GM23338 (cell line): Measurements from ENCODE around the gene NECTIN2. TPM values are rescaled to one million over a fixed set of nuclear protein-coding genes. Genes with fewer than 3 reads are reported as not detected.

Experiments used
- ATAC-seq: fragments of 200-7000 bp; cut with Tn5 transposase; 3 replicates; pipeline ENCODE4 v1.9.1; 2020
- DNase-seq: peaks from one replicate; pipeline ENCODE4 v3.0.0-alpha.2; 2015; ENCODE audit warnings: low spot score
- H2AFZ ChIP-seq: fragments of 200-600 bp; sonication (generic); 2 replicates; pipeline ENCODE4 v1.8.0; 2016; ENCODE audit warnings: antibody characterized with exemption, mild to moderate bottlenecking, moderate library complexity
- H3F3A ChIP-seq: fragments of 200-600 bp; sonication (generic); replicated peaks from 2 replicates; pipeline ENCODE4 v1.8.0; 2017; ENCODE audit warnings: antibody characterized with exemption, mixed run types, low read depth
- H3K27ac ChIP-seq: fragments of 200-600 bp; sonication (generic); 2 replicates; pipeline ENCODE4 v1.6.1; 2016; ENCODE audit warnings: low read depth
- H3K27me3 ChIP-seq: fragments of 200-600 bp; sonication (generic); 2 replicates; pipeline ENCODE4 v1.8.0; 2016; ENCODE audit warnings: mild to moderate bottlenecking, mixed run types, moderate library complexity; ENCODE audit not compliant: insufficient read depth
- H3K36me3 ChIP-seq: fragments of 200-600 bp; sonication (generic); 2 replicates; pipeline ENCODE4 v1.8.0; 2016; ENCODE audit warnings: mild to moderate bottlenecking; ENCODE audit not compliant: insufficient read depth
- H3K4me1 ChIP-seq: fragments of 200-600 bp; sonication (generic); 2 replicates; pipeline ENCODE4 v1.8.0; 2016; ENCODE audit warnings: mild to moderate bottlenecking, moderate library complexity; ENCODE audit not compliant: insufficient read depth
- H3K4me2 ChIP-seq: fragments of 200-600 bp; sonication (generic); 2 replicates; pipeline ENCODE4 v1.7.1; 2017; ENCODE audit warnings: mixed run types
- H3K4me3 ChIP-seq: fragments of 200-600 bp; sonication (generic); 2 replicates; pipeline ENCODE4 v1.6.1; 2016; ENCODE audit warnings: mixed run types
- H3K79me2 ChIP-seq: fragments of 200-600 bp; sonication (generic); replicated peaks from 2 replicates; pipeline ENCODE4 v1.8.0; 2017; ENCODE audit warnings: mild to moderate bottlenecking; ENCODE audit not compliant: insufficient read depth
- H3K9me2 ChIP-seq: fragments of 200-600 bp; sonication (generic); 2 replicates; pipeline ENCODE4 v1.8.0; 2017; ENCODE audit not compliant: insufficient read depth
- H4K20me1 ChIP-seq: fragments of 200-600 bp; sonication (generic); replicated peaks from 2 replicates; pipeline ENCODE4 v1.8.0; 2017; ENCODE audit warnings: mild to moderate bottlenecking; ENCODE audit not compliant: insufficient read depth
- H3K27ac Mint-ChIP-seq: 2 replicates; pipeline ENCODE4 v1.8.0; 2020; ENCODE audit warnings: inconsistent platforms, mild to moderate bottlenecking, moderate library complexity, mixed read lengths
- H3K27me3 Mint-ChIP-seq: 3 replicates; pipeline ENCODE4 v1.8.0; 2022; ENCODE audit warnings: low read depth, mild to moderate bottlenecking, moderate library complexity, mixed read lengths, inconsistent platforms; ENCODE audit not compliant: insufficient read depth, poor library complexity
- H3K36me3 Mint-ChIP-seq: 3 replicates; pipeline ENCODE4 v1.8.0; 2021; ENCODE audit warnings: low read depth, mild to moderate bottlenecking, inconsistent platforms, moderate library complexity, mixed read lengths
- H3K4me1 Mint-ChIP-seq: 3 replicates; pipeline ENCODE4 v1.8.0; 2020; ENCODE audit warnings: mild to moderate bottlenecking, inconsistent platforms, mixed read lengths
- H3K4me3 Mint-ChIP-seq: 3 replicates; pipeline ENCODE4 v1.8.0; 2021; ENCODE audit warnings: moderate library complexity, mild to moderate bottlenecking, inconsistent platforms, mixed read lengths
- H3K9me3 Mint-ChIP-seq: 3 replicates; pipeline ENCODE4 v1.8.0; 2020; ENCODE audit warnings: moderate library complexity, mild to moderate bottlenecking, inconsistent platforms, mixed read lengths
- POLR2AphosphoS5 ChIP-seq: IDR thresholded peaks from 2 replicates; pipeline ENCODE4 v1.6.1; 2016; ENCODE audit warnings: antibody characterized with exemption, low read depth
- REST ChIP-seq: IDR thresholded peaks from one replicate; pipeline ENCODE4 v1.6.1; 2018; ENCODE audit warnings: antibody characterized with exemption; ENCODE audit not compliant: unreplicated experiment
- STAT1 ChIP-seq: IDR thresholded peaks from one replicate; pipeline ENCODE4 v1.6.1; 2016; ENCODE audit warnings: antibody characterized with exemption; ENCODE audit not compliant: unreplicated experiment
- ZNF331 ChIP-seq: fragments of 250-450 bp; sonication (Bioruptor Pico); IDR thresholded peaks from 2 replicates; pipeline ENCODE4 v1.5.0; 2020; ENCODE audit warnings: low read depth, mild to moderate bottlenecking, moderate library complexity
- ZNF462 ChIP-seq: fragments of 250-450 bp; sonication (Bioruptor Pico); IDR thresholded peaks from 2 replicates; pipeline ENCODE4 v1.5.0; 2020; ENCODE audit warnings: mild to moderate bottlenecking, moderate library complexity
- polyA plus RNA-seq: library from polyadenylated mRNA; unstranded; fragments of >200 nt; fragmentation: Nextera tagmentation; extraction: Ambion mirVana; gene quantifications from 2 replicates; pipeline ENCODE4 v1.2.1, GENCODE V29; 2016
- total RNA-seq: library from RNA; depleted of rRNA; stranded (reverse); fragments of >200 nt; shearing (Covaris generic); gene quantifications from 2 replicates; pipeline ENCODE4 v1.2.3, GENCODE V29; 2014

NECTIN2 gene
- total and polyA plus RNA-seq, 2 experiments from 2014 or later: 109 to 230 TPM

GRCh38 chr19:44808463-44809371, 37.4 kb upstream of the NECTIN2 start, which contains the start of gene BCAM:
TSS of gene BCAM (plus strand) at chr19:44809103. CDS start at chr19:44809125, 22 bp downstream.
- Mint-ChIP-seq H3K4me3 (peak within 1 kb of the TSS; percentile 81), H3K9me3 (no peaks in the 10 kb centered on the region; the same call in 2 of the 3 replicates), H3K27ac (peak within 1 kb of the TSS; percentile 95), H3K4me1 (peaks cover 43% of the 10 kb centered on the region), H3K36me3 (peaks cover 22% of the 10 kb centered on the region), H3K27me3 (peaks cover 34% of the 10 kb centered on the region)
- no peaks in the 10 kb centered on the region for H3K9me2 ChIP-seq
- peak; percentile 90 for TF ChIP-seq POLR2AphosphoS5
- no peak for TF ChIP-seq ZNF331 (CRISPR knock-in tag)
- TF ChIP-seq ZNF462 (CRISPR knock-in tag): no peak
- no peak for TF ChIP-seq STAT1
- no peak for TF ChIP-seq REST
- H3K27me3 ChIP-seq: peaks cover 39% of the 10 kb centered on the region
- no peaks in the 10 kb centered on the region for H3K79me2 ChIP-seq
- H3K27ac ChIP-seq: peak within 1 kb of the TSS; percentile 98
- H2AFZ ChIP-seq: 0 out of 2 replicates have a peak within 1 kb of the TSS, but pooled peaks have one; percentile 43
- ATAC-seq (peak; percentile 56), DNase-seq (peak; percentile 83)
- H3K4me1 ChIP-seq: peaks cover 34% of the 10 kb centered on the region
- H3K4me2 ChIP-seq: peak within 1 kb of the TSS; percentile 99
- no peaks in the 10 kb centered on the region for H3K36me3 ChIP-seq
- H3K4me3 ChIP-seq: peak within 1 kb of the TSS; percentile 85
- 0 out of 2 replicates have a peak, but pooled peaks cover 6% of the 10 kb centered on the region for H3F3A ChIP-seq
- H4K20me1 ChIP-seq: peaks cover 9% of the 10 kb centered on the region
